Medulla oblongata (tissue), 1 donor: Measurements from ENCODE around the gene WBP1.
"Not testable (repeated sequence)": the region's sequence is repeated elsewhere in the genome, so short reads cannot be mapped to it uniquely, and the experiment has no call there.

Experiments
- DNase-seq: peaks from one replicate; pipeline ENCODE4 v3.0.0-alpha.2; 2015; ENCODE audit errors: extremely low spot score

WBP1 gene

DNA sequence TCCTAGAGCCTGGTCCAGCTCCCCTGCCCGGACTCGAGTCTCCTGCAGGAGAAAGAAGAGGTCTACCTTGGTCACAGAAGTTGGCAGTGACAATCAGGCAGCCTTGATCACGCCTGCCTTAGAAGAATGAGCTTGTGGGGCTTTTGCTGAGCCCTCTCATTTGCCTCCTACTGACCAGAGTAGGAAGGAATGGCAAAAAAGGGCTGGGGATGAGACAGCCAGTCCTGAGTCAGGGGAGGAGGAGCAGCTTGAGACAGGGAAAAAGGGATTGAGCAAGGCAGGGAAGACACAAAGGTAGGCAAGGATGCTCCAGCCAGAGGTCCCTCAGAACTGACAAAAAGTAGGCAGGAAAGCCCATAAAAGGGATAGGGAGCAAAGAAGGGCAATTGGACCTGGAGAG is 30.7 kb upstream of the WBP1 start:
- no peak for DNase-seq

DNA sequence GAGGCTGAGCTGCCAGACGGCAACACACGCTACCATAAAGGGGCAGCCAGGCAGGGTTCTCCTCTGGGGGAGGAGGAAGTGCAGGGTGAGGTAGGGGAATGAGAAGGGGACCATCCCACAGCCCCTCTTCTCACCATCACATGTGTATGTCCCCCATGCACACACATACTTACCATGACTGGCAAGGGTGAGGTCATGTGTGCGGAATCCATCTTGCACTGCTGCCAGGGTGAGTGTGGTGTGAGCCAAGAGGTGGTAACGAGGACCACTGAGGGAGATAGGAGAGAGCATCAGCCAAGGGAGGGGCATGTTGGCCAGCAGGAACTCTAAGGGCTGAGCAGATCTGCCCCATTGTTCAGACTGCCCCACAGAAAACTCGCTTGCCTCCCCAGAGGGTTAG is 29.6 kb upstream of the WBP1 start:
- no peak for DNase-seq

DNA sequence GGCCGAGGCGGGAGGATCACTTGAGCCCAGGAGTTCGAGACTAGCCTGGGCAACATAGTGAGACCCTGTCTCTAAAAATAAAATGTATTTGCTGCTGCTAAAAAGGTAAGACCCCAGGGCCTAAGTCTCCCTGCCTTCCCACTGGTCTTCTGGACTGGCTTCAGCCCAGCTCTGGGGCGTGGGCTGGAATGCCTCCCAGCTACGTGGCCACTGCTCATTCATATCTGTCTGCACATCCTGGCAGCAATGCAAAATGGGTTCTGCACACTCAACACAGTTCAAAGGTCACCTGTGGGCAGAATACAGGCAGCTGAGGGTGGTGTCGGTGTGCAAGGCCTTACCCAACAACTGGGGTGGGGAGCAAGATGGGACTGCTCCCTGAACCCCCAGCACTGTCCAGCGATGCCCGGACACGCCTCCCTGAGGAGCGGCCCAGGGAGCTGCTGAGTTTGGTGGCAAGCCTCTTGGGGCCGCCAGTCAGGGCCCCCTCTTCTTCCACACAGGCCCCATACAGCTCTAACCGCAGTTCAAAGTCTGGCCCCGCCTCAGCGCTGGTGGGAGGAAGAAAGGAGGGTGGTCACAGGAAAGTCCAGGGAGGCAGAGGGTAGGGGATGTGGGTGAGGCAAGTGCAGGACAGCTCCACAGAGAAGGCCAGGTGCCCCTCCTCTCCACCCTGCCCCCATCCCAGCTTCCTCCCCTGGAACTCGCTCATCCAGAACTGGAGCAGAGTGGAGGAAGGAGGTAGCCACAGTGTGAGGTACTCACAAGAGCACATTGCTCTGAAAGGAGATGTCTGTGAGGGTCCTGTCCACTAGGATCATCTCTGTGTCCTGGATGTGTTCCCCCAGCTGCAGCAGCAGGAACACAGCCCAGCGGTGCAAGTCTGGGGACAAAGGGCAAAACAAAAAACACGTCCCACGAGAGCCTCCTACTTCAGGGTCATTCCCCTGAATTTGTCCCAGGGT is 28.5 kb upstream of the WBP1 start:
- no peak for DNase-seq

DNA sequence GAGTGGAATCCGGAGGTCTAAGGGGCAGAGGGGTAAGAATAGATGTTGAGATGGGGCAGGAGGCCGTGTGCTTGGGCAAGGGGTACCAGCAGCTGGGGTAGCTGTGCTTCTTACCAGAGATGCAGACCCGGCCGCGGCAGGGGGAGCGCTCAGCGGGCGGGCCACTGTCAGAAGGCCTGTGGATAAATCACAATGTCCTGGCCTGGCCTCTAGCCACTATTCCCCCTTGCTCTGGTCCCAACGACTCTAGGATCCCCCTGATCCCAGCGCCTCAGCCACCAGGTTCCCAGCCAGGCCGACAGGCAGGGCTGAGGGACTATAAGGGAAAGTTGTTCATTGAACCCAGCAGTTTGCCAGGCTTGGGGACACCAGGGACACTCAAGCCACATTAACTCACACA is 27.7 kb upstream of the WBP1 start:
- no peak for DNase-seq

DNA sequence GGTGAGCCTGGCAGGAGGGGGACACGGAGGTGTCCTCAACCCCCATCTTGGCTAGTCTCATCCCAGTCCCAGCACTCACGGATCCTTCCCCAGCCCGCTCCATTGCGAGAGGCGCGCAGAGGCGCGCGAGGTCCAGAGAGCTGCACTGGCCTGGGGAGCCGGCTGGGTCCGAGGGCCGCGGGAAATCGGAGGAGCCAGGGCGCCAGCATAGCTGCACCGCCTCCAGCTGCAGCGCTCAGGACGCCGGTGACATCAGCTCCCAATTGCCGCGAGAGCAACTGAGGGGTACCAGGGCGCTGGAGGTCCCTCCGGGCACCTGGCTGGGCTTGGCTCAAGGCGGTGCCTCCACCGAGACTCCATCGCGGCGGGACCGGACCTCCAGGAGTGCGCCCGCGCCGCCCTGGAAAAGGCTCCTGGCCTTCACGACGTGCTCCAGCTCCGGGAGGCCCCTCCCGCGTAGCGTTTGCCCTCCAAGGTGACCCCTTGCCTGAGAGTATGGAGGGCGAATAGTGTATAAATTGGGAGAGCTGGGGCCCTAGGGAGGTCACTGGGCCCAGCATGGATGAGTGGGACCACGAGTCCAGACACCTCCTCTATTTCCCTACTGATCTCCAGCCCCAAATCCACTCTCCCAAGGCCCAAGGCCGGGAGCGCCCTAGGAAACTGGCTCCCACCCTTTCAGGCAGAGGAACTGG is 22.0 kb upstream of the WBP1 start:
- DNase-seq, result no peak

DNA sequence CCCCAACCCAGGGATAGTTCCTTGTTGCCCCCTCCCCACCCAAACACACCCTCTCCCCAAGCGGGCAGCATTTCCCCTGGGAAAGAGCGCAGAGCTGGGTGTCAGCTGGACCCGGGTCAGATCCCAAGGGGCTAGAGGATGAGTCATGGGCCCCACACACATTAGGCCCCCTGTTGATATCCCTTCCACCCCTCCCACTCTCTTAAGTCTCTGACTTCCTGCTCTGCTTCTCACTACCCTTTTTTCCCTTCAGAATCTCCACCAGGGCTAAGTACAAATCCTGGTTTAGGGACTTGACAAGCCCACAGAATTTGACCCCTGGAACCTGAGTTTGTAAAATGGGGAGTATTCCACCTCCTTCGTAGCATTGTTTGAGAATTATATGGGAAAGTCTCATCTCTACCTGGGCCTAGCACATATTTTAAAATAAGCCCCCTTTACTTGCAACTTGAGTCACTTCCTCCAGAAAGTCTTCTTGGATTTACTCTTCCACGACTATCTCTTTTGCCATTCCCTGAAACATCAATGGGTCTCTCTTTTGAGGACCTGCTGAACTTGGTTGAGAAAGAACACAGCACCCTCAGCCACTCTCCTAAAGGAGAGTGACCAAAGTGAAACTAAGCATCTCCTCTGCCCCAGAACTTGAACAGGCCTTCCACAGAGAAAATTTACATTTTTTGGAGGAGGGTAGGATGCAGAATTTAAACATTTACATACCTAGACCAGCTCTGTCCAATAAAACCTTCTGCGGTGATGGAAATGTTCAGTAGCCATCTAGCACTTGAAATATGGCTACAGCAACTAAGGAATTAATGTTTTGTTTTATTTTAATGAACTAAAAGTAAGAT is 21.2 kb upstream of the WBP1 start:
- DNase-seq, result no peak

DNA sequence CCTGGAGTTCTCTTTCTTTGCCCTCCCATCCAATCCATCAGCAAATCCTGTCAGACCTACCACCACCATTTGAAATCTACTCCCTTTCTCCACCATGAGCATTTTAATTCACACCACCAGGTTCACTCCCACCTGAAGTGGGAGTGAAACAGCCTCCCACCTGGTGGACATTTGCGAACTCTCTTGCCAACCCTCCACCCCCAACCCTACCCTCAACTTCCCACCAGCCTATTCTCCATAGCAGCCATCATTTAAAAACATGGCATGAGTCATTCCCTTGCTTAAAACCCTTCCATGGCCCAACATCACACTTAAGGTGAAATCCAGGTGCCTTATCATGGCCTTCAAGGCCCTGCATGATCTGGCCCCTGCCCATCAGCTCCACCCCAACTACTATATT is 20.0 kb upstream of the WBP1 start:
- DNase-seq, result no peak

DNA sequence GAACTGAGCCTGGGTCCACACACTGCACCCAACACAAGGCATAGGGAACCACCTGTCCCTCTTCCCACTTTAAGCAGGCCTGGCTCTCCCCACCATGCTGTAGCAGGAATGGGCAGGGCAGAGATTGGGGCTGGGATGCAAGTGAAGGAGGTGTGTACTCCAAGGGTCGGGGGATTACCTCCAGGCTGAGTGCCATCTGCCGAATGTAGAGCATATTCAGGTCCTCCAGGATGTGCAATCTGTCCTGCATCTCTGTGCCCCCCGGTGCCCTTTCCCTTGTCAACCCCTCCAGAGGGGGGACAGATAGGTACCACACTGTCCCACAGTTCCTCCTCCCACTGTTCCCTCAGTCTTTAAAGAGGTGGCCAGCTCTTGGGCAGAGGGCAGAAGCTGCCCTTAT is 18.9 kb upstream of the WBP1 start:
- peak; percentile 26 for DNase-seq

DNA sequence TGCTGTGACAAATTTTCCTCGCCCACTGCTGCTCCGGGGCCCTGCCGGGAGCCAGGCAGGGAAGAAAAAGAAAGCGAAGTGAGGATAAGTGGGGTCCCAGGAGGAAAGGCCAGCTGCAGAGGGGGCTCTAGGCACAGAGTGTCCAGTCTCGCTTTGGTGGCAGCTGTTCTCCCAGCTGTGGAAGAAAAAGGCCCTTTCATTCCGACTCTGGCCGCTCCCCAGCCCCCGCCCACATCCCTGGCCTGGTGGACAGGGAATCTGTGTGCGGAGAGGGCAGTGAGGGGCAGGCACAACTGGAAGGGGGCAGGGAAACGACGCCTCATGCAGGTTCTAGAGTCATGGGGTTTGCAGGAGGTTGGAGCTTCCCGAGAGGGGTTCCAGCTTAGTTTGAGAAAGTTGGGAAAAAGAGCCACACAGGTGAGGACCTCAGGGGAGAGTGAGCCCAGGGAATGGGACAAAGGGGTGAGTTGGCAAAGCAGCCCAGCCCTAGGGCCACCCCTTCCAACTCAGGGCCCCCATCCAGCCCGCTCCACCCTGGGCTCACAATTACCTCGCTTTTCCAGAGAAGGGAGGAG is 18.3 kb upstream of the WBP1 start:
- DNase-seq, result peak; percentile 95

DNA sequence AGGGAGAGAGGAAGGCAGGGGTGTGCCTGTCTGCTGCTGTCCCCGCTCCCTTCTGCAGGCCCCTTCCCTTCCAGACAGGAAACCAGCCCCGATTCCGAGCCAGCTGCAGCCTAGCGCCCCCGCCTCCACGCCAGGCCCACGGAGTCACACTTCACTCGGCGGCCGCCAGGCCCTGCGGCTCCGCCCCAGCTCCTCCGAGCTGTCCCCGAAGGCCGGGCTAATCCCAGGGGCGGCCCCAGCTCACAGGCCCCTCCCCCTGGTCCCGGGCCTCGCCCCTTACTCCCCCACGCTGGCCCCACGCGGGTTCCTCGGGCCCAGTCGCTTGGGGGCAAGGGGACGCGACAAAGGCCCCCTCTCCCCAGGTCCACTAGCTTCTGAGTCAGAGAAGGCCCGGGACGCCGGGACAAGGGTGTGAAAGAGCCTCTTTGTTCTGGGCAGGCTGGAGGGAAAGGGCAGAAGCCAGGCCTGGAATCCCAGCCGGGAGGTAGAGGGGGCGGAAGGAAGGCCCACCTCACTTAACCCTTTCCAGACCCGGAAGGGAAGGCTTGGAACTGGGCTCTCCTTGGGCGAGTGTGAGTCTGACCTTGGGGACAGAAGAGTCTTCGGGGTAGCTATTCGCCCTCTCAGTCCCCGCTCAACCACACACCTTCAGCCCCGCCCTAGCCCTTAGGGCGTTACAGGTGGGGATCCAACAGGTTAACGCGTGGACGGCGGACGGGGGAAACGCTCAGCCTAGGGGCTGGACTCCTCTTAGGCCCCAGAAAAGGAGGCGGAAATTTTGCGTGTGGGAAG is 17.7 kb upstream of the WBP1 start:
- peak; percentile 91 for DNase-seq

DNA sequence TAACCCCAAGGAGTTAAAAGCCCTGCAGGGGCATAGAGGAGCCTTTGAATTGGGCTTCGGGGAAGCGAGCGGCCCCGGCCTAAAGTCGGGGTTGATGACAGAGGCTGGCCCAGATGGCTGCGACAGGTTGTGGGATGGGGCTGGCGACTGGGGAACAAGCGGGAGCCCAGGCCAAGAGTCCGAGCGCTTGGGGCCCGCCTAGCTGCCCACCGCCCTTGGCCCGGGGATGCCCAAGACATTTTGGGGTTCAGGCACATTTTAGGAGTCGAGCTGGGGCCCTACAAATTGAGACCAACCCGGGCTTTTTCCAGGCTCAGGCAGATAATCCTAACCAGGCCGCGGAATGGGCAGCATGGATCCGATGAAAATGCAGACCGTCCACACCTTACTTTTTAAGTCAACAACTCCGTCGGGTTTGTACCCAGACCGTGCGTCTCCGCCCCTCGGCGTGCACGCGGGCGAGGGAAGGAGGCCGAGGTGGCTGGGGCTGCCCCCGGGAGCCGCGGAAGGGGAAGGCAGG is 17.0 kb upstream of the WBP1 start:
- no peak for DNase-seq

DNA sequence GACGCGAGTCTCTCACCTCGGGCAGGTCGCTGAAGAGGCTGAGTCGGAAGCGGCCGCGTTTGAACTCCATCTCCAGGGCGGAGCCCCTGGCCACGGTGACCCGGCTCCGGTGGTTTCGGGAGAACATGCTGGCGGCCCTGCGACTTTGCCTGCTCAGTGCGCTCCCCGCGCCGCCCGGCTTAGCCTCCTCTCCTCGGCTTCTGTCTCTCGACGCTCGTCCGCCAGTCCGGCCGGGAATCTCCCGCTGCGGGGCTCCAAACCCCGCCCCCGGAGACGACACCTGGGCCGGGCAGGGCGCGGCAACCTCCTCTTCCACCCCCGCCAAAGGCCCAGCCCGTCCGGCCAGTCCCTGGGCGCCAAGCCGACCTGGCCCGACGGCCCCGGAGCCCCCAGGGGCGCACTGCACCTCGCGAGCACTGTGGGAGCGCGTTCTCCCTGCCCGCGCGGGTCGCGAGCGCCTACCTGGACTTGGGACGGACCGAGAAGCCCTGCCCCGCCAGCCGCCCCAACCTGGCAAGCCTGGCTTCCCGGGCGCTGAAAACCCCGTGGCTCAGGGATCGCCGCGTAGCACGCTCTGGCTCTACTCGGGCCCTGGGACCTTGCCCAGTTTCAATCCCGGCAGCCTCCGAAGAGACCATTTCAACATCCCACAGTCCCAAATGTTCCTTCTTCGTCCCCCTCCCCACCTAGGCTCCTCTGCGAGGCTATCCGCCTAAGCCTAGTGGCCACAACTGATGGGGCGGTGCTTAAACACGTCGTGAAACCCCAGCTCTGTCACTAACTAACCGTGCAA is 16.4 kb upstream of the WBP1 start, which contains the start of gene RTKN:
RTKN (minus strand) TSS at position 248 of the 793 bp plus-strand sequence; CDS start at position 127, 121 bp downstream.
- DNase-seq, result no peak

DNA sequence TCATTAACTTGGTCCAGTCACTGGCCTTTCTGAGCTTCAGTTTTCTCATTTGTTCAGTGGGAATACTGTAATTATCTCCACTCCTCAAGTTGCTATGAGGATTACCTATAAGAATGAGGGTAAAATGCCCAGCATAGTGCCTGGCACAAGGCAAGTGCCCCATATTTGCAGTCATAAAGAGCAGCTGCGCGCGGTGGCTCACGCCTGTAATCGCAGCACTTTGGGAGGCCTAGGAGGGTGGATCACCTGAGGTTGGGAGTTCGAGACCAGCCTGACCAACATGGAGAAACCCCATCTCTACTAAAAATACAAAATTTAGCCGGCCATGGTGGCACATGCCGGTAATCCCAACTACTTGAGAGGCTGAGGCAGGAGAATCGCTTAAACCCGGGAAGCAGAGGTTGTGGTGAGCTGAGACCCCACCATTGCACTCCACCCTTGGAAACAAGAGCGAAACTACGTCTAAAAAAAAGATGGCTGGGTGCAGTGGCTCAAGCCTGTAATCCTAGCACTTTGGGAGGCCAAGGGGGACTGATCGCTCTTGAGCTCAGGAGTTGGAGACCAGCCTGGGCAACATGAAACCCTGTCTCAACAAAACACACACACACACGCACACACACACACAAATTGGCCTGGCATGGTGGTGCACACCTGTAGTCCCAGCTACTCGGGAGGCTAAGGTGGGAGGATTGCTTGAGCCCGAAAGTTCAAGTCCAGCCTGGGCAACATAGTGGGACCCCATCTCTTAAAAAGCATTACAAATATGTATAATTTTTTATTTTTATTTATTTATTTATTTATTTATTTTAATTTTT is 15.5 kb upstream of the WBP1 start:
- DNase-seq, result not testable (repeated sequence)

DNA sequence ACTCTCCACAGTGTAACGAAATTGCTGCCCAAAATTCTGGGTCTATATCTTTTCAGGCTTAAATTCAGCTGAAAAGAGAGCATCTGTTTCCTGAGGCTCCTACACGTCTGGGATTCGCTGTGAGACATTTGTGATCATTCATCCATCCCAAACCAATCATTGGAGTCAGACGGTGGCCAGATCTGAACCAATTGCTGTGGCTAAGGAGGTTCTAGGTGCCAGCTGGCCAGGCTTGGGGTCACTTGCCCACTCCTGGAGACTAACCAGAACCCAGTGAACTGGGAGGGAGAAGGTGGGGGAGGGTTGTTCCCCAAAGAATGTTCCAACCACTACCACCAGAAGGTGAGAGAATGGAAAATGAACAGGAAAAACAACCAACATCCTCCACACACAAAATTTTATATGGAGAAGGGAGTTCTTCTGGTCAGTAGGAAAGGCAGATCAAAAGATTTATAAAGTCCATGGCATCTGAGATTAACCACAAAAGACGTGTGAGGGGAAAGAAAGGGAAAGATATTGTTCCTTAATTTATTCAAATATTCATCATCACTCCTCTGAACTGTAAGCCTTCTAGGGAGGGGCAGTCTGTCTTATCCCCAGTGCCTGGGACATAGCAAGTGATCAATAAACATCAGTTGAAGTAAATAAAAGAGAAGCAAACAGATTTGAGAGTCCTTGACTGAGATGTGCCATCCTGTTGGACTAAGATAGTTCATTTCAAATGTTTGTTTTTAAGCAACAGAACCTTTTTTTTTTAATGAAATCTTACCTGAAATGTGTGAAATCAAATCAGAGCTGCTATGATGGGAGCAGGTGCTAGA is 13.5 kb upstream of the WBP1 start:
- no peak for DNase-seq

DNA sequence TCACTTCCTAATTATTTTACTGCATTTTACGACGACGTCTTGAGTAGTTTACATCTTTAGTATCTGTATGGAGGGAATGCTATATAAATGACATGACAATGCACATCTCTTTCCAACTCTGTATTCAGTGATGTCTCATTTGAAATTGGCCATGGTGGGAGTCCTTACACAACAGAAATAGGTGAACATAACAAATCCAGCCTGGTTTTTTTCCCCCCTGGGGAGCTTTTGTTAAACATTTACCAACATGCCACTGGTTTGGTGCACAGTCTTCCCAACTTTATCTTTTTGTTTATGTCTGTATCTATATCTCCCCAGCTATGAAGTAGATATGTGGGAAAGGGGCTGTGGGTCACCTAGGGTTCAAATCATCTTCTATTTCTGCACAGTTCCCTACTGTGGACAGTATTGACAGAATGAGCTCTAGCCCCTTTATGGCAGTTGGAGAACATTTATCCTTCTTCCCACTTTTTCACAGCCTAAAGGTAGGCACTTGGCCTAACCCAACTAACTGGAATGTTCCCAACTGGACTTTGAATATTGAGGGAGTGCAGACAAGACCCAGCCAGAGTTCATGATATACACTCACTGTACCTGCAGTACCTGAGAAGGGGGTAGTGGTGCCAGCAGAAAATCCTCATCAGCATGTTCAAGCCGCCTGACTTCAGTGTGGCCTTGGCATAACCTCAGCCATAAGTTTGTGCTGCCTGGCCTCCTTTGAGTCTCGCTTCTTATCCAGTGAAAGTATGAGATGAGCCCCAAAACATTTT is 10.8 kb upstream of the WBP1 start:
- no peak for DNase-seq

DNA sequence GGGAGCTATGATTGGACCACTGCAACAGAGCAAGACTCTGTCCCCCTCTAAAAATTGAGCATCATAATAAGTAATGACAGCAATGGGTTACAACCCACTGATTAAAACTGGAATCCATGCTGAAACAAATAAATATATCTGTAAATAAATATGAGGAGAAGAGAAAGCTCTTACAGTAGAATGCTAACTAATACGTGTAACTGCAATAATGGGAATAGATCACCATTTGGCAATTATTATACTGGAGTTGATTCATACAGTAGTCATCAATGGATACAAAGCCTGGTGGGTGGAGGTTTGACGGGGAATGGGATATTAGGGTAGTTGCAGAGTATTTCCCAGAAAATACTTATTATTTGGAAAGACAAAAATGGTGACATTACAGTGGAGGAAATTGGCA is 9.5 kb upstream of the WBP1 start:
- no peak for DNase-seq

DNA sequence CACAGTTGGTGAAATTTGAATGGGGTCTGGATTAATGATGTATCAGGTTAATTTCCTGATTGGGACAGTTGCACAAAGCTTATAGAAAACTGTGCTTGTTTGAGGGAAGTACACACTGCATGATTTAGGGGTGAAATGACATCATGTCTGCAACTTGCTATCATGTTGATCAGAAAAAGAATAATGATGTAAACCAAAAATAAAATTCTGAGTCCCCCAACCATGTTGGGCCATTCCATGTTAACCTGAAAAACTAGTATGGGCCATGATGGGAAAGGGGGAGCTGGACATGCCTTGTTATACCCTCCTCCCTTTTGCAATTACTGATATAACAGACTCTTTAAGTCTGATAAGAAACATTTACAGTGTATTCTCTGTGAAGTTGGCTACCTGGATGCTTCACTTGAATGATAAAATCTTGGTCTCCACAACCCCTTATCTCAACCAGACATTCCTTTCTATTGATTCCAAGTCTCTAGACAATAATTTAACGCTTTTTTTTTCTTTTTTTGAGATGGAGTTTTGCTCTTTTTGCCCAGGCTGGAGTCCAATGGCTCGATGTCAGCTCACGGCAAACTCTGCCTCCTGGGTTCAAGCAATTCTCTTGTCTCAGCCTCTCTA is 7.6 kb upstream of the WBP1 start:
- no peak for DNase-seq
